Loucy (cell line): ENCODE measurements around the gene KYNU.

Source experiments
- CTCF ChIP-seq: fragments of 200-600 bp; sonication (generic); conservative IDR thresholded peaks from 2 replicates; pipeline ENCODE4 v1.5.1; 2014; ENCODE audit warnings: mild to moderate bottlenecking, antibody characterized with exemption, low read length
- EZH2phosphoT487 ChIP-seq: fragments of 200-600 bp; IDR thresholded peaks from 2 replicates; pipeline ENCODE4 v1.6.1; 2018; ENCODE audit warnings: antibody characterized with exemption, mild to moderate bottlenecking, moderate library complexity, borderline replicate concordance

- TF ChIP-seq CTCF (no peak), EZH2phosphoT487 (no peak)
These were observed 14.6 kb upstream of the KYNU start for GRCh38 chr2:142862847-142863246.
